HCT116 (cell line): ENCODE results near the gene HGFAC. TPM values are rescaled to one million over a fixed set of nuclear protein-coding genes. Genes with fewer than 3 reads are reported as not detected.

ENCODE experiments used
- ATAC-seq: fragments of 200-7000 bp; cut with Tn5 transposase; 2 replicates; pipeline ENCODE4 v1.9.1; 2020; ENCODE audit warnings: mild to moderate bottlenecking, moderate library complexity
- BruUV-seq: library from RNA; stranded (reverse); fragments of 400-500 nt; replicated peaks from 2 replicates; lab custom pipeline; 2021; lab: Mats Ljungman, UMichigan
- CTCF ChIA-PET: fragments of 300-600 bp; sonication (Branson Sonifier 250); formaldehyde crosslinking; loops from one replicate; lab custom pipeline; 2021; ENCODE audit warnings: antibody characterized with exemption; lab: Charles Lee
- POLR2A ChIA-PET: fragments of 300-600, 350-600 bp; sonication (Branson Sonifier 250); formaldehyde crosslinking; loops from one replicate; lab custom pipeline; 2021; ENCODE audit warnings: antibody characterized with exemption; lab: Charles Lee
- RAD21 ChIA-PET, 2 experiments: fragments of 300-600 bp; sonication (Branson Sonifier 250); formaldehyde crosslinking; loops; one replicate each; lab custom pipeline; 2023; ENCODE audit warnings: low total read pairs in 2 of 2; ENCODE audit not compliant: uncharacterized antibody in 2 of 2, unreplicated experiment in 2 of 2, low non-redundant PET in 1 of 2; lab: Charles Lee
- DNase-seq: peaks from one replicate; pipeline ENCODE4 v3.0.0-alpha.2; 2010; ENCODE audit warnings: low read depth, low spot score
- H2AFZ ChIP-seq: fragments of 200-600 bp; shearing (Covaris generic), sonication (generic); 2 replicates; pipeline ENCODE4 v1.6.1; 2017; ENCODE audit warnings: low read depth, mixed run types, mixed read lengths, antibody characterized with exemption, low read length; ENCODE audit not compliant: poor library complexity, severe bottlenecking
- H3K27ac ChIP-seq: 2 replicates; pipeline ENCODE4 v1.5.1; 2012; ENCODE audit warnings: low read depth, low read length
- H3K27me3 ChIP-seq: fragments of 200-600 bp; sonication (generic); 2 replicates; pipeline ENCODE4 v1.6.1; 2016; ENCODE audit warnings: mixed run types, low read length, mixed read lengths; ENCODE audit not compliant: insufficient read depth
- H3K36me3 ChIP-seq, 2 experiments: fragments of 200-500 bp in 1 of 2; fragments of 200-600 bp in 1 of 2; sonication (Bioruptor generic) in 1 of 2; sonication (generic) in 1 of 2; 2 replicates each; pipeline versions ENCODE4 v1.5.1 to v1.6.1; 2014 to 2016; ENCODE audit warnings: low read length in 2 of 2, inconsistent platforms in 1 of 2, mixed read lengths in 1 of 2, mixed run types in 1 of 2; ENCODE audit not compliant: insufficient read depth in 2 of 2, control insufficient read depth in 1 of 2
- H3K4me1 ChIP-seq, 2 experiments: fragments of 200-600 bp in 1 of 2; sonication (generic) in 1 of 2; 2 replicates each; pipeline versions ENCODE4 v1.5.1 to v1.6.1; 2012 to 2017; ENCODE audit warnings: low read length in 2 of 2, inconsistent platforms in 1 of 2, mild to moderate bottlenecking in 1 of 2, mixed read lengths in 1 of 2, mixed run types in 1 of 2, moderate library complexity in 1 of 2; ENCODE audit not compliant: insufficient read depth in 2 of 2, control insufficient read depth in 1 of 2
- H3K4me2 ChIP-seq: fragments of 200-600 bp; sonication (generic); 2 replicates; pipeline ENCODE4 v1.6.1; 2017; ENCODE audit warnings: mixed run types, low read length, mixed read lengths
- H3K4me3 ChIP-seq, 2 experiments: fragments of 200-600 bp in 1 of 2; sonication (generic) in 1 of 2; replicated peaks in 1 of 2; 2 replicates each; pipeline ENCODE4 v1.5.1; 2011 to 2016; ENCODE audit warnings: low read length in 2 of 2, control low read depth in 1 of 2, low read depth in 1 of 2, mild to moderate bottlenecking in 1 of 2, mixed read lengths in 1 of 2, mixed run types in 1 of 2
- H3K79me2 ChIP-seq: fragments of 200-600 bp; sonication (generic); 2 replicates; pipeline ENCODE4 v1.6.1; 2017; ENCODE audit warnings: mild to moderate bottlenecking, mixed run types, low read length, moderate library complexity, mixed read lengths; ENCODE audit not compliant: insufficient read depth
- H3K9ac ChIP-seq: fragments of 200-600 bp; sonication (generic); 2 replicates; pipeline ENCODE4 v1.6.1; 2016; ENCODE audit warnings: low read length, mixed read lengths
- H3K9me2 ChIP-seq: fragments of 200-600 bp; sonication (generic), shearing (Covaris generic); 2 replicates; pipeline ENCODE4 v1.6.1; 2017; ENCODE audit warnings: mixed run types, mild to moderate bottlenecking, moderate library complexity; ENCODE audit not compliant: insufficient read depth
- H3K9me3 ChIP-seq, 2 experiments: fragments of 200-500 bp in 1 of 2; fragments of 200-600 bp in 1 of 2; sonication (Bioruptor generic) in 1 of 2; sonication (generic) in 1 of 2; 2 replicates each; pipeline ENCODE4 v1.6.1; 2014 to 2017; ENCODE audit warnings: low read length in 2 of 2, mixed read lengths in 2 of 2, inconsistent platforms in 1 of 2, low read depth in 1 of 2, mild to moderate bottlenecking in 1 of 2, mixed run types in 1 of 2, moderate library complexity in 1 of 2; ENCODE audit not compliant: control insufficient read depth in 1 of 2, insufficient read depth in 1 of 2
- H4K20me1 ChIP-seq: fragments of 200-600 bp; sonication (generic), shearing (Covaris generic); 2 replicates; pipeline ENCODE4 v1.6.1; 2017; ENCODE audit warnings: mixed run types, mild to moderate bottlenecking, moderate library complexity; ENCODE audit not compliant: insufficient read depth
- ATF3 ChIP-seq: IDR thresholded peaks from 2 replicates; pipeline ENCODE4 v1.6.1; 2012
- CBX3 ChIP-seq: IDR thresholded peaks from 2 replicates; pipeline ENCODE4 v1.6.1; 2012; ENCODE audit warnings: low read depth
- CEBPB ChIP-seq: IDR thresholded peaks from 2 replicates; pipeline ENCODE4 v1.6.1; 2012; ENCODE audit warnings: low read depth
- CTCF ChIP-seq, 3 experiments: fragments of 200-600 bp in 1 of 3; sonication (generic) in 1 of 3; IDR thresholded peaks in 2 of 3; conservative IDR thresholded peaks in 1 of 3; 2 replicates each; pipeline ENCODE4 v1.5.1; 2012 to 2017; ENCODE audit warnings: low read depth in 2 of 3, low read length in 2 of 3, antibody characterized with exemption in 1 of 3, borderline replicate concordance in 1 of 3, control low read depth in 1 of 3, mild to moderate bottlenecking in 1 of 3, mixed read lengths in 1 of 3, mixed run types in 1 of 3, moderate library complexity in 1 of 3; ENCODE audit not compliant: insufficient read depth in 1 of 3
- EGR1 ChIP-seq: IDR thresholded peaks from 2 replicates; pipeline ENCODE4 v1.6.1; 2012; ENCODE audit warnings: low read depth
- ELF1 ChIP-seq: IDR thresholded peaks from 2 replicates; pipeline ENCODE4 v1.6.1; 2012; ENCODE audit warnings: low read depth, borderline replicate concordance
- EZH2phosphoT487 ChIP-seq: fragments of 200-600 bp; IDR thresholded peaks from 2 replicates; pipeline ENCODE4 v1.6.1; 2018; ENCODE audit warnings: antibody characterized with exemption, borderline replicate concordance
- FOSL1 ChIP-seq: IDR thresholded peaks from 2 replicates; pipeline ENCODE4 v1.6.1; 2012; ENCODE audit warnings: low read depth
- JUND ChIP-seq: IDR thresholded peaks from 2 replicates; pipeline ENCODE4 v1.6.1; 2012
- MAX ChIP-seq: IDR thresholded peaks from 2 replicates; pipeline ENCODE4 v1.6.1; 2012
- POLR2A ChIP-seq: IDR thresholded peaks from 2 replicates; pipeline ENCODE4 v1.7.0; 2011; ENCODE audit warnings: borderline replicate concordance; ENCODE audit not compliant: insufficient read depth, insufficient read length; ENCODE audit errors: extremely low read depth
- RAD21 ChIP-seq: IDR thresholded peaks from 2 replicates; pipeline ENCODE4 v1.6.1; 2012; ENCODE audit warnings: low read depth, mild to moderate bottlenecking
- SIN3A ChIP-seq: IDR thresholded peaks from 2 replicates; pipeline ENCODE4 v1.6.1; 2012; ENCODE audit warnings: low read depth
- SP1 ChIP-seq: IDR thresholded peaks from 2 replicates; pipeline ENCODE4 v1.6.1; 2012; ENCODE audit warnings: low read depth
- SRF ChIP-seq: IDR thresholded peaks from 2 replicates; pipeline ENCODE4 v1.6.1; 2012; ENCODE audit warnings: low read depth
- TCF7L2 ChIP-seq: IDR thresholded peaks from 2 replicates; pipeline ENCODE4 v1.7.0; 2011; ENCODE audit warnings: borderline replicate concordance, inconsistent platforms; ENCODE audit not compliant: insufficient read depth, insufficient read length; ENCODE audit errors: extremely low read depth
- YY1 ChIP-seq: IDR thresholded peaks from 2 replicates; pipeline ENCODE4 v1.6.1; 2011; ENCODE audit warnings: low read length, low read depth, moderate library complexity, mild to moderate bottlenecking; ENCODE audit not compliant: insufficient replicate concordance; ENCODE audit errors: extremely low read depth
- ZFX ChIP-seq: fragments of 450-650 bp; IDR thresholded peaks from 2 replicates; pipeline ENCODE4 v1.6.1; 2017
- intact Hi-C: fragments of 100-400 bp; cut with micrococcal nuclease; formaldehyde crosslinking; loops from 2 replicates; pipeline ENCODE4 v1.10.0; 2022
- total RNA-seq: library from RNA; stranded (reverse); gene quantifications from one replicate; pipeline ENCODE4 v1.2.1, GENCODE V29; 2021; ENCODE audit not compliant: unreplicated experiment

Gene HGFAC
- total RNA-seq, 1 experiment from 2014 or later: 1.1 TPM

GRCh38 chr4:3478446-3479357, 36.9 kb downstream of the HGFAC start:
- Histone ChIP-seq H3K27me3 (no peaks in the 10 kb centered on the region), H3K4me1 (peaks cover under 1 to 9% of the 10 kb centered on the region in 2 experiments; a peak in 3 of 4 replicates), H3K9me2 (no peaks in the 10 kb centered on the region), H3K4me3 (no peak overlapping the region), H3K9ac (no peak overlapping the region), H3K27ac (no peak overlapping the region), H4K20me1 (no peaks in the 10 kb centered on the region), H3K9me3 (no peaks in the 10 kb centered on the region), H3K4me2 (no peak overlapping the region), H2AFZ (no peak overlapping the region), H3K79me2 (no peaks in the 10 kb centered on the region), H3K36me3 (no peaks in the 10 kb centered on the region)
- DNase-seq: no peak
- BruUV-seq: no TSS peak
- ChIA-PET POLR2A (no interaction called here), RAD21 (no interaction called here), CTCF (interaction anchor here (2.2 kb wide), 1 partner anchor 402 kb away, joined by 11 read pairs; no protein-coding TSS in a partner anchor)
- TF ChIP-seq ZFX (no peak), EGR1 (no peak), CTCF (IDR thresholded peaks at IDR 0.05 in 2 of 3, conservative IDR thresholded peaks at IDR 0.05 in 1 of 3; ENCODE audit: borderline replicate concordance in 1 of 3, insufficient read depth in 1 of 3, low read depth in 2 of 3, low read length in 2 of 3) (no peak), CBX3 (no peak), ELF1 (no peak), TCF7L2 (no peak), SP1 (no peak), SRF (no peak), FOSL1 (no peak), ATF3 (no peak), SIN3A (no peak), YY1 (no peak), JUND (no peak), POLR2A (no peak), EZH2phosphoT487 (no peak), CEBPB (no peak), MAX (no peak), RAD21 (no peak)
- intact Hi-C loops: no loop called here
- no peak for ATAC-seq
